Karpas-422 (cell line): Measurements from ENCODE around the gene ABCA1. TPM values are rescaled to one million over a fixed set of nuclear protein-coding genes. Genes with fewer than 3 reads are reported as not detected.
"Not testable (repeated sequence)": the region's sequence is repeated elsewhere in the genome, so short reads cannot be mapped to it uniquely, and the experiment has no call there.

Experiments
- DNase-seq: peaks from one replicate; pipeline ENCODE4 v3.0.0-alpha.2; 2015
- H2AFZ ChIP-seq: fragments of 200-600 bp; sonication (generic); 2 replicates; pipeline ENCODE4 v1.6.1; 2014; ENCODE audit warnings: antibody characterized with exemption, low read length, mixed read lengths
- H3K27ac ChIP-seq: fragments of 200-600 bp; sonication (generic); 2 replicates; pipeline ENCODE4 v1.5.1; 2014; ENCODE audit warnings: mild to moderate bottlenecking, low read length, moderate library complexity
- H3K27me3 ChIP-seq: fragments of 200-600 bp; sonication (generic); 2 replicates; pipeline ENCODE4 v1.6.1; 2014; ENCODE audit warnings: low read length, mixed read lengths
- H3K36me3 ChIP-seq: fragments of 200-600 bp; sonication (generic); 2 replicates; pipeline ENCODE4 v1.6.1; 2014; ENCODE audit warnings: low read length, mixed read lengths; ENCODE audit not compliant: insufficient read depth
- H3K4me1 ChIP-seq: fragments of 200-600 bp; sonication (generic); 2 replicates; pipeline ENCODE4 v1.6.1; 2014; ENCODE audit warnings: mild to moderate bottlenecking, low read length, mixed read lengths
- H3K4me2 ChIP-seq: fragments of 200-600 bp; sonication (generic); 2 replicates; pipeline ENCODE4 v1.6.1; 2014; ENCODE audit warnings: low read length, low read depth, mild to moderate bottlenecking; ENCODE audit not compliant: poor library complexity, severe bottlenecking
- H3K4me3 ChIP-seq: fragments of 200-600 bp; sonication (generic); 2 replicates; pipeline ENCODE4 v1.5.1; 2014; ENCODE audit warnings: mild to moderate bottlenecking, antibody characterized with exemption, low read length, mixed read lengths
- H3K79me2 ChIP-seq: fragments of 200-600 bp; sonication (generic); 2 replicates; pipeline ENCODE4 v1.6.1; 2014; ENCODE audit warnings: mild to moderate bottlenecking, low read length, mixed read lengths
- H3K9ac ChIP-seq: fragments of 200-600 bp; sonication (generic); 2 replicates; pipeline ENCODE4 v1.6.0; 2014; ENCODE audit warnings: low read length
- H3K9me2 ChIP-seq: fragments of 200-600 bp; sonication (generic), shearing (Covaris generic); replicated peaks from 2 replicates; pipeline ENCODE4 v1.6.0; 2014; ENCODE audit warnings: mild to moderate bottlenecking, low read length, moderate library complexity; ENCODE audit not compliant: insufficient read depth
- H3K9me3 ChIP-seq: fragments of 300-700, 200-600 bp; sonication (generic); 2 replicates; pipeline ENCODE4 v1.6.1; 2014; ENCODE audit warnings: low read length, mixed read lengths
- H4K20me1 ChIP-seq: fragments of 200-600 bp; sonication (generic); 2 replicates; pipeline ENCODE4 v1.6.1; 2014; ENCODE audit warnings: mild to moderate bottlenecking, antibody characterized with exemption, low read length, low read depth; ENCODE audit not compliant: insufficient read depth
- total RNA-seq: library from RNA; depleted of rRNA; stranded (reverse); fragments of >200 nt; shearing (Covaris generic); gene quantifications from 2 replicates; pipeline ENCODE4 v1.2.3, GENCODE V29; 2014; ENCODE audit warnings: low replicate concordance

Gene ABCA1
- total RNA-seq, 1 experiment from 2014 or later = 4.7 TPM

DNA sequence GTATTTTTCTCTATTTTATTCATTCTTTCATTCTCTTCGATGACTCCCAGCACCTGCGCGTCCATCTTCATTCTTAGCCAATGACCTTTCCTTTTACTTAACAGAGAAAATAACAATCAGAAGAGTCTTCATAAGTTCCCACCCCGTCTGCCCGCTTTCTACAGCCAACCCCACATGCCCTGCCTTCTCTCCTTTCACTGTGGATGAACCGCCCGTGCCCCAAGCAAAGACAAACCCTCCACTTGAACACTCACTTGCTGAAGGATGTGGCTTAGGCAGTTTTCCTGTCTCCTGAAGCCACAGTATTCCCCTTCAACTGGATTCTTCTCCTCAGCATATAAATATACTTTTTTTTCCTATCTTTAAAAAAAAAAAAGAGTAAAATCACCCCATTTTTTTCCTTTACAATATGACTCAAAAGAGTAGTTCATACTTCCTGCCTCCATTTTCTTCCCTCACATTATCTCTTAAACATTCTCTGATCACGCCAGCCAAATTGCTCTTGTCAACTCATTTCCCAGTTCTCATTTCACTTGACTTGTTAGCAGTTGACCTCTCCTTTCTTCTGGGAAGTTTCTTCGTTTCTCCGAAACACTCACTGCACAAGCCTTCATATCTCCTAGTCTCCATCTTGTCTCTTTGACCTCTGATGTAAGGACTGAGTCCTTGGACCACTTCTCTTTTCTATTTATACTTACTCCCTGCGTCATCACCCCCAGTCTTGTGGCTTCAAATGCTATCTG is 153.0 kb downstream of the ABCA1 start:
- no peak overlapping the region for H3K9ac ChIP-seq
- DNase-seq = peak; percentile 61

GRCh38 chr9:104774132-104774531 is 153.8 kb downstream of the ABCA1 start:
- no peak for DNase-seq
- H3K36me3 ChIP-seq = no peaks in the 10 kb centered on the region
- H3K27me3 ChIP-seq = no peaks in the 10 kb centered on the region
- no peaks in the 10 kb centered on the region for H3K79me2 ChIP-seq
- H4K20me1 ChIP-seq = no peaks in the 10 kb centered on the region
- H3K9me2 ChIP-seq = no peaks in the 10 kb centered on the region
- H3K4me1 ChIP-seq = peaks cover 63% of the 10 kb centered on the region
- no peak overlapping the region for H3K9ac ChIP-seq
- no peaks in the 10 kb centered on the region for H3K9me3 ChIP-seq
- no peak overlapping the region for H3K27ac ChIP-seq
- H3K4me2 ChIP-seq = peak overlapping the region; percentile 65
- H3K4me3 ChIP-seq = no peak overlapping the region
- H2AFZ ChIP-seq = no peak overlapping the region

More for the DNA sequence above, 153.0 kb downstream of the ABCA1 start:
- Histone ChIP-seq H3K4me3 (no peak overlapping the region), H3K27ac (no peak overlapping the region), H2AFZ (peak overlapping the region; percentile 65; the same call in 1 of the 2 replicates), H3K9me3 (no peaks in the 10 kb centered on the region), H4K20me1 (no peaks in the 10 kb centered on the region), H3K27me3 (no peaks in the 10 kb centered on the region), H3K9me2 (no peaks in the 10 kb centered on the region), H3K36me3 (no peaks in the 10 kb centered on the region), H3K4me2 (no peak overlapping the region), H3K79me2 (no peaks in the 10 kb centered on the region), H3K4me1 (peaks cover 56% of the 10 kb centered on the region)

DNA sequence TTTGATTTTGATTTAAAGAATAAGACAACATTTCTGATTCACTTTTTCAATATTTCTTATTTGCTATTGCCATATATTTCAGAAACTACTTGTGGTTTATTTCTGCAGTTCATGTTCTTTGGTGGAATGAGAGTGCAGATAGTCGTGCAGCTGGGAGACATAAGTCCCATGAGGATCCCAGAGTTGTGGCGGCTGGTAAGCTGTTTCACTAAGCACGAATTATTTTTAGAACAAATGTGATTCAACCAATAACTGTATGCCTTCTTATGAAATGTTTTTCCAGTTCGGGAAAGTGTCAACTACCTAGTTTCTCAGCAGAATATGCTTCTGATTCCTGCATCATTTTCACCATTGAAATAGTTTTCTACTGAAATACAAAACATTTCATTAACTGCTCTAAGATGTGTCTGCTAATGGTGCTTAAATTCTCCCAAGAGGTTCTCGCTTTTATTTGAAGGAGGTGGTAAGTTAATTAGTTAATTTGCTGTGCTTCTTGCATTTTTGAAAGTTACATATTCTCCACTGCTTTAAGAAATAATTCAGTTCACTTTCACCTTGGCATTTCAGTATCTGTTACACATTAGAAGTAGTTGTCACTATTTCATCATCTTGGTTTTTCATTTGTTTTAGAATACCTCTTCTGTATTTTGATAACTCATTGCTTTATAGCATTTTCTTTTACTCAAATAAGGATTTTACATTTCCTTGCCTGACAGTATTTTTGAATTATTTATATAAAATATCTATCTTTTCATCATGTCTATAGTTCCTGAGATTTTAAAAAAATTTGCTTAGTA is 155.0 kb downstream of the ABCA1 start:
- DNase-seq = peak; percentile 49
- no peaks in the 10 kb centered on the region for H3K9me3 ChIP-seq
- H3K4me2 ChIP-seq = peak overlapping the region; percentile 65
- H3K36me3 ChIP-seq = no peaks in the 10 kb centered on the region
- peak overlapping the region; percentile 21; the same call in 1 of the 2 replicates for H2AFZ ChIP-seq
- peak overlapping the region; percentile 49 for H3K27ac ChIP-seq
- no peaks in the 10 kb centered on the region for H3K9me2 ChIP-seq
- H3K79me2 ChIP-seq = no peaks in the 10 kb centered on the region
- H3K9ac ChIP-seq = peak overlapping the region; percentile 22; the same call in 1 of the 2 replicates
- H3K4me3 ChIP-seq = peak overlapping the region; percentile 21; the same call in 1 of the 2 replicates
- H3K4me1 ChIP-seq = peaks cover 63% of the 10 kb centered on the region
- H3K27me3 ChIP-seq = no peaks in the 10 kb centered on the region
- H4K20me1 ChIP-seq = no peaks in the 10 kb centered on the region

GRCh38 chr9:104769655-104770054 is 158.3 kb downstream of the ABCA1 start:
- Histone ChIP-seq H3K4me2 (peak overlapping the region; percentile 16), H3K9ac (no peak overlapping the region; the same call in 1 of the 2 replicates), H3K4me1 (peaks cover 52% of the 10 kb centered on the region), H3K79me2 (no peaks in the 10 kb centered on the region), H3K36me3 (no peaks in the 10 kb centered on the region), H4K20me1 (no peaks in the 10 kb centered on the region), H3K9me3 (no peaks in the 10 kb centered on the region), H3K4me3 (no peak overlapping the region), H3K27ac (peak overlapping the region; percentile 72), H3K9me2 (no peaks in the 10 kb centered on the region), H2AFZ (no peak overlapping the region), H3K27me3 (no peaks in the 10 kb centered on the region)
- no peak for DNase-seq

- H3K4me3 ChIP-seq, DNase-seq, H2AFZ ChIP-seq, H3K4me2 ChIP-seq, H3K36me3 ChIP-seq, H3K9me3 ChIP-seq, H3K9me2 ChIP-seq, H3K9ac ChIP-seq, H3K27ac ChIP-seq, H3K27me3 ChIP-seq, H4K20me1 ChIP-seq, H3K79me2 ChIP-seq: not testable (repeated sequence)
- peaks cover 52% of the 10 kb centered on the region for H3K4me1 ChIP-seq
Measured at GRCh38 chr9:104769029-104769428, 158.9 kb downstream of the ABCA1 start.

DNA sequence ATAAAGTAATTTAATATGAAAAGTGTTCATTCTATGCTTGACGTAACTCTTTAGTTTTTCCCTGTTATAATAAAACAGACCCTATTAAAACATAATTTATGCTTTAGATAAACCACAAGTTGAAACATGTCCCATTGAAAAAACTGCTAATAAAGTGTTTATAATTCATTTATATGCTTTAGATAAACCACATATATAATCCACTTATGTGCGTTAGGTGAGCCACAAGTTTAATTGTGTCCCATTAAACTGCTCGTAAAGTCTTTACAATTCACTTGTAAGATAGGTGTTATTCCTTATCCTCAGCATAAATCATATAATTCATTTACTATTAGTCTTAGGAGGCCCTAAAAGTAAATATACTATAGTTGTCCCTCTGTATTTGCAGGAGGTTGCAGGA is 160.4 kb downstream of the ABCA1 start:
- H4K20me1 ChIP-seq = no peaks in the 10 kb centered on the region
- H3K27me3 ChIP-seq = peaks cover 2% of the 10 kb centered on the region; the same call in 1 of the 2 replicates
- H3K4me3 ChIP-seq = no peak overlapping the region
- no peak overlapping the region for H3K4me2 ChIP-seq
- H3K9ac ChIP-seq = no peak overlapping the region
- no peaks in the 10 kb centered on the region for H3K36me3 ChIP-seq
- no peak overlapping the region for H2AFZ ChIP-seq
- no peaks in the 10 kb centered on the region for H3K9me2 ChIP-seq
- no peaks in the 10 kb centered on the region for H3K9me3 ChIP-seq
- no peak overlapping the region for H3K27ac ChIP-seq
- peaks cover 41% of the 10 kb centered on the region for H3K4me1 ChIP-seq
- no peak for DNase-seq
- H3K79me2 ChIP-seq = no peaks in the 10 kb centered on the region

- DNase-seq = no peak
- H3K36me3 ChIP-seq = no peaks in the 10 kb centered on the region
- no peak overlapping the region for H3K27ac ChIP-seq
- peaks cover 2% of the 10 kb centered on the region; the same call in 1 of the 2 replicates for H3K27me3 ChIP-seq
- H3K79me2 ChIP-seq = no peaks in the 10 kb centered on the region
- no peaks in the 10 kb centered on the region for H3K9me3 ChIP-seq
- H3K4me3 ChIP-seq = no peak overlapping the region
- H3K4me1 ChIP-seq = peaks cover 32% of the 10 kb centered on the region
- no peak overlapping the region for H3K9ac ChIP-seq
- no peaks in the 10 kb centered on the region for H4K20me1 ChIP-seq
- H2AFZ ChIP-seq = no peak overlapping the region
- H3K9me2 ChIP-seq = no peaks in the 10 kb centered on the region
- no peak overlapping the region for H3K4me2 ChIP-seq
Measured at GRCh38 chr9:104766025-104766424, 161.9 kb downstream of the ABCA1 start.

DNA sequence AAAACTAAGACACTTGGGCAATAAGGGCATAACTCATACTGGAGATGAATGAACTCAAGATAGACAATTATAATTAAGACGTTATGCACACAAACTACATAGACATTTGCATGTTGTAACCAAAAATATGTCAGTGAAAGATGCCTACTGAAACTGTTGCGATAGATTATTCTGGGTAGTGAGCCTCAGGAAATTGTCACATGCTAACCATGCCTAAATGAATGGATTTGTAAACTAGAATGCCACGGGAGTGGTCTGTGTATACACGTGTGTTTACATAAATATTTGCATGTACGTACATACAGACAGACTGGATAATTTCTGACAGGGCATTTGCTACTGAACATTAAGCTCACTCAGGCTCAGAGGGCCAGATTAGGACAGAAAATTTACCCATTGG is 162.8 kb downstream of the ABCA1 start:
- Histone ChIP-seq H3K4me1 (peaks cover 28% of the 10 kb centered on the region), H3K27me3 (peaks cover 2% of the 10 kb centered on the region; the same call in 1 of the 2 replicates), H3K36me3 (no peaks in the 10 kb centered on the region), H3K9me3 (no peaks in the 10 kb centered on the region), H3K79me2 (no peaks in the 10 kb centered on the region), H3K4me3 (peak overlapping the region; percentile 67; the same call in 1 of the 2 replicates), H3K27ac (no peak overlapping the region), H2AFZ (no peak overlapping the region; the same call in 1 of the 2 replicates), H3K4me2 (peak overlapping the region; percentile 77), H3K9me2 (no peaks in the 10 kb centered on the region), H3K9ac (no peak overlapping the region), H4K20me1 (no peaks in the 10 kb centered on the region)
- DNase-seq = no peak
